ENCODE data around the gene CACNA1S. TPM values are rescaled to one million over a fixed set of nuclear protein-coding genes. Genes with fewer than 3 reads are reported as not detected.
A peak's percentile ranks its signal among the peaks of the same experiment; 100 is the strongest.

The CACNA1S gene
- total RNA-seq, 1 donor from 2014 or later, result not detected

- Mint-ChIP-seq H3K9me3 (no peaks in the 10 kb centered on the region), H3K27ac (peak overlapping the region; percentile 20), H3K4me3 (no peak overlapping the region), H3K27me3 (no peaks in the 10 kb centered on the region), H3K4me1 (peaks cover 5% of the 10 kb centered on the region), H3K36me3 (ENCODE audit: low read depth) (peaks cover 76% of the 10 kb centered on the region)
- DNase-seq (no peak), ATAC-seq (ENCODE audit: low read depth) (peak; percentile 25)
- no peak for TF ChIP-seq CTCF (IDR thresholded peaks at IDR 0.05)
- intact Hi-C loops (cut with micrococcal nuclease), result no loop called here
- ChIA-PET CTCF (interaction anchor here (1.3 kb wide), 1 partner anchor 9 kb away, joined by 3 read pairs; no protein-coding TSS in a partner anchor), POLR2A (interaction anchor here (0.6 to 1.0 kb wide), 2 partner anchors 14 to 332 kb away, joined by 3 to 4 read pairs; no protein-coding TSS in a partner anchor)
Observed at GRCh38 chr1:201140235-201140940, 28.2 kb upstream of the CACNA1S start.

DNA sequence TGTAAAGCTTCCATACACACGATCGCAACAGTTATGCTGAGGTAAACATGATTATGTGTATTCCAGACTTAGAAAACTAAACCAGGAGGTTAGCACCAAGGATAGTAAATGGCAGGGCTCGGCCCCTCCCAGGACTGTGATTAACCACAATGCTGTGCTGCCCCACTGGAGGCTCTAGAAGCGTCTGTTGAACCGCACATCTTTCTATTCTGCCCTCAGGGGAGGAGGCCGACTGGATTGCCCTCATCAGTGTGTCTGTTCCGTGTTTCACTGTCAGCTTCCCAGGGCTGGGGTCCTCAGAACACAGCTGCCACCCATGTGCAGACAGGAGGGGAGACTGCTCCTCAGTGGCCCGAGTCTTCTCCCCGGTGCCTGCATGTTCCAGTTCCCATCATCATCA lies 27.5 kb upstream of the CACNA1S start:
- no peak for TF ChIP-seq CTCF (IDR thresholded peaks at IDR 0.05)
- no peak for DNase-seq
- Mint-ChIP-seq H3K9me3 (no peaks in the 10 kb centered on the region), H3K36me3 (ENCODE audit: low read depth) (peaks cover 75% of the 10 kb centered on the region), H3K27me3 (no peaks in the 10 kb centered on the region), H3K4me3 (no peak overlapping the region), H3K4me1 (peaks cover 5% of the 10 kb centered on the region), H3K27ac (no peak overlapping the region)
- ATAC-seq (ENCODE audit: low read depth), result no peak
- ChIA-PET POLR2A (interaction anchor here (0.6 to 1.0 kb wide), 2 partner anchors 15 to 332 kb away, joined by 3 to 4 read pairs; no protein-coding TSS in a partner anchor), CTCF (interaction anchor here (1.3 kb wide), 1 partner anchor 9 kb away, joined by 3 read pairs; no protein-coding TSS in a partner anchor)
- intact Hi-C loops (cut with micrococcal nuclease), result no loop called here

DNA sequence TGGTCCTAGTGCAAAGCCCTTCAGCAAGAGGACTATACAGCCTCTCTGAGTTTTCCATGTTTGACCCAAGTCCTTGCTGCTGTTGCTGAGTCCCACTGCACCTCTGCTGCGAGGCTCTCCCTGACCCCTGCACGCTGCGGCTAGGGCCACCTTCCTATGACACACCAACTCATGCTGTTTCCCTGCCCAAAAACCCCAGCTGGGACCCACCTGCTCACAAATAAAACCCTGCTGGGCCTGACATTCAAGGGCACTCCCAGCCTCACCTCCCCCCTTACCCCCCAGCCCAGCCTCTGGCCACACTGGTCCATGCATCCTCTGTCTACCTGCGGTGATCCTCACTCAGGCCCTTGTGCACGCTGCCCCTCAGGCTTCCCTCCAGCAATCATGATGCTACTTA lies 27.1 kb upstream of the CACNA1S start:
- H3K9me3 Mint-ChIP-seq, result no peaks in the 10 kb centered on the region
- H3K4me3 Mint-ChIP-seq, result no peak overlapping the region
- H3K36me3 Mint-ChIP-seq (ENCODE audit: low read depth), result peaks cover 75% of the 10 kb centered on the region
- ChIA-PET POLR2A (interaction anchor here (0.6 kb wide), 1 partner anchor 333 kb away, joined by 4 read pairs; no protein-coding TSS in a partner anchor), CTCF (no interaction called here)
- intact Hi-C loops (cut with micrococcal nuclease), result no loop called here
- H3K27me3 Mint-ChIP-seq, result no peaks in the 10 kb centered on the region
- no peak for TF ChIP-seq CTCF (IDR thresholded peaks at IDR 0.05)
- H3K27ac Mint-ChIP-seq, result no peak overlapping the region
- DNase-seq (no peak), ATAC-seq (ENCODE audit: low read depth) (no peak)
- H3K4me1 Mint-ChIP-seq, result peaks cover 5% of the 10 kb centered on the region

GRCh38 chr1:201138311-201138840 lies 26.1 kb upstream of the CACNA1S start:
- DNase-seq (no peak), ATAC-seq (ENCODE audit: low read depth) (no peak)
- no peak for TF ChIP-seq CTCF (IDR thresholded peaks at IDR 0.05)
- ChIA-PET POLR2A (no interaction called here), CTCF (interaction anchor here (0.6 kb wide), 1 partner anchor 222 kb away, joined by 3 read pairs; no protein-coding TSS in a partner anchor)
- no peaks in the 10 kb centered on the region for H3K27me3 Mint-ChIP-seq
- H3K9me3 Mint-ChIP-seq, result no peaks in the 10 kb centered on the region
- H3K27ac Mint-ChIP-seq, result no peak overlapping the region
- peaks cover 68% of the 10 kb centered on the region for H3K36me3 Mint-ChIP-seq (ENCODE audit: low read depth)
- H3K4me3 Mint-ChIP-seq, result no peak overlapping the region
- H3K4me1 Mint-ChIP-seq, result peaks cover 5% of the 10 kb centered on the region
- intact Hi-C loops (cut with micrococcal nuclease), result no loop called here

- POLR2A ChIA-PET, result no interaction called here
- DNase-seq (no peak), ATAC-seq (ENCODE audit: low read depth) (no peak)
- TF ChIP-seq CTCF (IDR thresholded peaks at IDR 0.05), result no peak
- Mint-ChIP-seq H3K36me3 (ENCODE audit: low read depth) (peaks cover 64% of the 10 kb centered on the region), H3K4me1 (peaks cover 5% of the 10 kb centered on the region), H3K27me3 (no peaks in the 10 kb centered on the region), H3K27ac (no peak overlapping the region), H3K4me3 (no peak overlapping the region), H3K9me3 (no peaks in the 10 kb centered on the region)
- CTCF ChIA-PET, result interaction anchor here (0.5 kb wide), 1 partner anchor 516 kb away, joined by 3 read pairs; no protein-coding TSS in a partner anchor
- intact Hi-C loops (cut with micrococcal nuclease), result no loop called here
Observed at GRCh38 chr1:201137579-201138310, 25.5 kb upstream of the CACNA1S start.
